Peyer's patch (tissue), 4 donors: ENCODE results near the gene VEGFA.

Experiments used
- CTCF ChIP-seq, 6 experiments: fragments of 450-650 bp in 4 of 6; fragments of 200-600 bp in 2 of 6; sonication (generic) in 1 of 6; IDR thresholded peaks; one replicate each; pipeline ENCODE4 v1.5.1; 2017 to 2019; ENCODE audit warnings: antibody characterized with exemption in 6 of 6, mild to moderate bottlenecking in 3 of 6, moderate library complexity in 1 of 6
- POLR2A ChIP-seq, 2 donors: fragments of 450-650 bp; IDR thresholded peaks; one replicate each; pipeline ENCODE4 v1.5.1; 2017; ENCODE audit warnings: antibody characterized with exemption in 2 of 2, mild to moderate bottlenecking in 2 of 2, moderate library complexity in 2 of 2

GRCh38 chr6:43776799-43777776 lies 7.1 kb downstream of the VEGFA start:
- TF ChIP-seq POLR2A (IDR thresholded peaks at IDR 0.05) = no peak
- TF ChIP-seq CTCF (IDR thresholded peaks at IDR 0.05) = no peak
